GM23248 (cell line): ENCODE data around the gene TAS1R2.

Experiments
- EZH2 ChIP-seq: fragments of 200-600 bp; sonication (generic); IDR thresholded peaks from 2 replicates; pipeline ENCODE4 v1.6.1; 2018; ENCODE audit warnings: antibody characterized with exemption, mild to moderate bottlenecking; ENCODE audit not compliant: insufficient read depth, poor library complexity, severe bottlenecking
- EZH2phosphoT487 ChIP-seq: fragments of 200-600 bp; sonication (generic); IDR thresholded peaks from 2 replicates; pipeline ENCODE4 v1.6.1; 2018; ENCODE audit warnings: antibody characterized with exemption, moderate library complexity, mild to moderate bottlenecking, low read depth; ENCODE audit not compliant: insufficient read depth

GRCh38 chr1:18828224-18828623 lies 31.2 kb downstream of the TAS1R2 start:
- TF ChIP-seq EZH2 (no peak), EZH2phosphoT487 (no peak)
